Liver (tissue), 9 donors: ENCODE measurements around the gene KCNJ14. TPM values are rescaled to one million over a fixed set of nuclear protein-coding genes. Genes with fewer than 3 reads are reported as not detected.

Experiments
- DNase-seq: peaks from one replicate; pipeline ENCODE4 v3.0.0-alpha.2; 2017; ENCODE audit warnings: low spot score
- H3K27ac ChIP-seq, 2 donors: one replicate each; pipeline ENCODE4 v1.7.0; 2013; ENCODE audit warnings: inconsistent platforms in 2 of 2, low read length in 2 of 2, control low read depth in 1 of 2, low read depth in 1 of 2, mild to moderate bottlenecking in 1 of 2
- H3K27me3 ChIP-seq, 4 donors: one replicate each; pipeline versions ENCODE4 v1.6.1 to v1.7.0; 2013; ENCODE audit warnings: low read length in 3 of 4, inconsistent platforms in 1 of 4, mild to moderate bottlenecking in 1 of 4, moderate library complexity in 1 of 4; ENCODE audit not compliant: control insufficient read depth in 4 of 4, insufficient read depth in 4 of 4
- H3K36me3 ChIP-seq, 4 donors: one replicate each; pipeline versions ENCODE4 v1.6.1 to v1.7.0; 2013; ENCODE audit warnings: low read length in 3 of 4, mild to moderate bottlenecking in 3 of 4, low read depth in 1 of 4, moderate library complexity in 1 of 4; ENCODE audit not compliant: control insufficient read depth in 4 of 4, insufficient read depth in 3 of 4
- H3K4me1 ChIP-seq, 4 donors: one replicate each; pipeline versions ENCODE4 v1.6.1 to v1.7.0; 2013; ENCODE audit warnings: low read length in 3 of 4, mild to moderate bottlenecking in 3 of 4, moderate library complexity in 1 of 4; ENCODE audit not compliant: control insufficient read depth in 4 of 4, insufficient read depth in 4 of 4
- H3K4me3 ChIP-seq, 3 donors: one replicate each; pipeline versions ENCODE4 v1.6.1 to v1.7.0; 2013; ENCODE audit warnings: low read length in 3 of 3, control low read depth in 1 of 3, low read depth in 1 of 3, mild to moderate bottlenecking in 1 of 3
- H3K9ac ChIP-seq, 2 donors: one replicate each; pipeline ENCODE4 v1.7.0; 2013; ENCODE audit warnings: low read length in 2 of 2, mild to moderate bottlenecking in 2 of 2, moderate library complexity in 2 of 2, control low read depth in 1 of 2, low read depth in 1 of 2
- H3K9me3 ChIP-seq, 4 donors: one replicate each; pipeline versions ENCODE4 v1.6.1 to v1.7.0; 2013; ENCODE audit warnings: low read length in 3 of 4; ENCODE audit not compliant: control insufficient read depth in 4 of 4
- ATF3 ChIP-seq: IDR thresholded peaks from 2 replicates; pipeline ENCODE4 v1.6.1; 2016; ENCODE audit warnings: antibody characterized with exemption
- CTCF ChIP-seq: fragments of 150-350 bp; IDR thresholded peaks from 2 replicates; pipeline ENCODE4 v1.5.1; 2017; ENCODE audit warnings: improper control_type of control experiment, low read depth, low read length; ENCODE audit not compliant: missing input control
- EGR1 ChIP-seq, 2 donors: IDR thresholded peaks; 2 replicates each; pipeline ENCODE4 v1.6.1; 2016 to 2018; ENCODE audit warnings: antibody characterized with exemption in 2 of 2, low read depth in 2 of 2
- FOXA1 ChIP-seq: IDR thresholded peaks from 2 replicates; pipeline ENCODE4 v1.6.1; 2016; ENCODE audit warnings: antibody characterized with exemption
- FOXA2 ChIP-seq: IDR thresholded peaks from 2 replicates; pipeline ENCODE4 v1.6.1; 2016; ENCODE audit warnings: antibody characterized with exemption
- GABPA ChIP-seq, 2 donors: IDR thresholded peaks in 1 of 2; conservative IDR thresholded peaks in 1 of 2; 2 replicates each; pipeline ENCODE4 v1.6.1; 2016; ENCODE audit warnings: antibody characterized with exemption in 2 of 2, mild to moderate bottlenecking in 1 of 2, moderate library complexity in 1 of 2
- HNF4A ChIP-seq, 2 donors: conservative IDR thresholded peaks; 2 replicates each; pipeline ENCODE4 v1.6.1; 2016; ENCODE audit warnings: antibody characterized with exemption in 2 of 2, mild to moderate bottlenecking in 2 of 2
- HNF4G ChIP-seq: IDR thresholded peaks from 2 replicates; pipeline ENCODE4 v1.6.1; 2016; ENCODE audit warnings: antibody characterized with exemption
- JUND ChIP-seq, 2 donors: IDR thresholded peaks; 2 replicates each; pipeline ENCODE4 v1.6.1; 2016; ENCODE audit warnings: antibody characterized with exemption in 2 of 2
- MAX ChIP-seq: IDR thresholded peaks from 2 replicates; pipeline ENCODE4 v1.6.1; 2016; ENCODE audit warnings: antibody characterized with exemption
- NR2F2 ChIP-seq: IDR thresholded peaks from 2 replicates; pipeline ENCODE4 v1.6.1; 2016; ENCODE audit warnings: antibody characterized with exemption
- RAD21 ChIP-seq, 2 donors: IDR thresholded peaks; 2 replicates each; pipeline ENCODE4 v1.6.1; 2016; ENCODE audit warnings: antibody characterized with exemption in 2 of 2, mild to moderate bottlenecking in 2 of 2
- REST ChIP-seq: IDR thresholded peaks from 2 replicates; pipeline ENCODE4 v1.6.1; 2016; ENCODE audit warnings: antibody characterized with exemption, mild to moderate bottlenecking
- RXRA ChIP-seq, 2 donors: IDR thresholded peaks; 2 replicates each; pipeline ENCODE4 v1.6.1; 2017 to 2018; ENCODE audit warnings: antibody characterized with exemption in 2 of 2, mild to moderate bottlenecking in 1 of 2
- SP1 ChIP-seq: IDR thresholded peaks from 2 replicates; pipeline ENCODE4 v1.6.1; 2018; ENCODE audit warnings: antibody characterized with exemption, mild to moderate bottlenecking
- TAF1 ChIP-seq: conservative IDR thresholded peaks from 2 replicates; pipeline ENCODE4 v1.6.1; 2016; ENCODE audit warnings: antibody characterized with exemption, mild to moderate bottlenecking
- YY1 ChIP-seq: IDR thresholded peaks from 2 replicates; pipeline ENCODE4 v1.6.1; 2016; ENCODE audit warnings: antibody characterized with exemption, mild to moderate bottlenecking
- ZBTB33 ChIP-seq: IDR thresholded peaks from 2 replicates; pipeline ENCODE4 v1.6.1; 2016; ENCODE audit warnings: antibody characterized with exemption
- WGBS: extraction: QIAGEN DNeasy Blood & Tissue Kit; methylation state at CpG from one replicate; pipeline ENCODE4 v1.1.7; 2013; 5-methylcytosine and 5-hydroxymethylcytosine counted together
- polyA plus RNA-seq, 2 donors: library from polyadenylated mRNA; stranded (reverse) in 1 of 2; unstranded in 1 of 2; fragments of 200-250 nt in 1 of 2; fragments of >200 nt in 1 of 2; fragmentation: Nextera tagmentation in 1 of 2; extraction: Ambion mirVana in 1 of 2; gene quantifications; one replicate each; pipeline versions ENCODE4 v1.2.1 to v1.2.3, GENCODE V29; 2013 to 2015
- total RNA-seq, 2 donors: library from RNA; depleted of rRNA; stranded (reverse); fragments of >200 nt; gene quantifications; one replicate each; pipeline ENCODE4 v1.2.3, GENCODE V29; 2014
- donor health status: healthy.
- donor health status: healthy.
- donor health status: healthy.
- donor health status: healthy.
- donor health status: healthy.

The KCNJ14 gene
- total and polyA plus RNA-seq, 4 donors, result 0.06 to 0.92 (median 0.17) TPM

GRCh38 chr19:48450441-48450840 lies 4.9 kb upstream of the KCNJ14 start:
- Histone ChIP-seq H3K9ac (no peak overlapping the region), H3K36me3 (peaks cover 23 to 61% (median 32%) of the 10 kb centered on the region in 4 donors), H3K27me3 (no peaks in the 10 kb centered on the region), H3K4me1 (peaks cover 0 to 14% (median 10%) of the 10 kb centered on the region in 4 donors), H3K4me3 (no peak overlapping the region), H3K27ac (no peak overlapping the region), H3K9me3 (no peaks in the 10 kb centered on the region)
- no peak for DNase-seq
- no peak for TF ChIP-seq HNF4G
- no peak for TF ChIP-seq YY1
- TF ChIP-seq FOXA2, result no peak
- TF ChIP-seq NR2F2, result no peak
- WGBS, result 95% methylated on average over 23 of the region's 23 CpGs

GRCh38 chr19:48450863-48451262 lies 4.5 kb upstream of the KCNJ14 start:
- Histone ChIP-seq H3K9me3 (no peaks in the 10 kb centered on the region), H3K27ac (no peak overlapping the region), H3K4me1 (peaks cover 0 to 12% (median 10%) of the 10 kb centered on the region in 4 donors), H3K36me3 (peaks cover 23 to 64% (median 32%) of the 10 kb centered on the region in 4 donors), H3K9ac (no peak overlapping the region), H3K27me3 (no peaks in the 10 kb centered on the region), H3K4me3 (no peak overlapping the region)
- no peak for DNase-seq
- 98% methylated on average over 15 of the region's 15 CpGs for WGBS
- TF ChIP-seq RAD21 (IDR thresholded peaks at IDR 0.05), result no peak
- TF ChIP-seq NR2F2, result no peak
- TF ChIP-seq ATF3, result no peak
- TF ChIP-seq YY1, result no peak
- TF ChIP-seq CTCF, result no peak
- no peak for TF ChIP-seq HNF4G
- TF ChIP-seq GABPA (IDR thresholded peaks at IDR 0.05 in 1 of 2, conservative IDR thresholded peaks at IDR 0.05 in 1 of 2), result no peak
- TF ChIP-seq MAX, result no peak
- TF ChIP-seq HNF4A (conservative IDR thresholded peaks at IDR 0.05), result no peak
- TF ChIP-seq EGR1 (IDR thresholded peaks at IDR 0.05; ENCODE audit: low read depth in 2 of 2), result no peak
- TF ChIP-seq REST, result no peak
- TF ChIP-seq FOXA2, result no peak
- no peak for TF ChIP-seq TAF1
- TF ChIP-seq JUND (IDR thresholded peaks at IDR 0.05), result no peak
- no peak for TF ChIP-seq FOXA1
- no peak for TF ChIP-seq RXRA (IDR thresholded peaks at IDR 0.05)
- TF ChIP-seq ZBTB33, result no peak
- TF ChIP-seq SP1, result no peak
